ENCODE measurements around the gene MEF2A. TPM values are rescaled to one million over a fixed set of nuclear protein-coding genes. Genes with fewer than 3 reads are reported as not detected.
A peak's percentile ranks its signal among the peaks of the same experiment; 100 is the strongest.

The MEF2A gene
- total RNA-seq, 1 donor from 2014 or later = 11.1 TPM

DNA sequence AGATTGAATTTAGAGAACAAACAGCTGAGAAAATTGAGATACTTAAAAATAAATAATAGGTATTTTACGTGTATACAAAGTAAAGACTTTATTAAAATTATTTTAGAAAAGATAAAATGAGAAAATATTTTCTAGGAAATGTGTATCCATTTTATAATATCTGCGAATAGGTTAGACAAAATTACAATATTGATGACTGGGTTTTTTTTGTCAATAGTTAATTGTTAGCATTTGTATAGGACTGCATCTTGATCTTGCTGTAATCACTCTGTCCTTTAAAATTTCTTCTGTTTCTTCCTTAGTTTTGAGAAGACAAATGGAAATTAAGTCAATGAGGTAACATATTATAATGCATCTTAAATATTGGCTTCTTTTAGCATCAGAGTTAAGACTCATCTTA is 50.3 kb downstream of the MEF2A start:
- no peak for DNase-seq (ENCODE audit: low read depth)
- TF ChIP-seq CTCF (IDR thresholded peaks at IDR 0.05; ENCODE audit: insufficient read depth, low read length, severe bottlenecking) = no peak
- no peak for FAIRE-seq
- H3K27me3 ChIP-seq (ENCODE audit: control insufficient read depth, insufficient read depth, low read length) = no peaks in the 10 kb centered on the region
- no peak overlapping the region for H3K4me3 ChIP-seq (ENCODE audit: low read depth, low read length)
- no peaks in the 10 kb centered on the region for H3K36me3 ChIP-seq (ENCODE audit: control insufficient read depth, insufficient read depth, low read length)

- TF ChIP-seq CTCF (IDR thresholded peaks at IDR 0.05; ENCODE audit: insufficient read depth, low read length, severe bottlenecking) = no peak
- FAIRE-seq (no peak), DNase-seq (ENCODE audit: low read depth) (no peak)
- no peak overlapping the region for H3K4me3 ChIP-seq (ENCODE audit: low read depth, low read length)
- no peaks in the 10 kb centered on the region for H3K27me3 ChIP-seq (ENCODE audit: control insufficient read depth, insufficient read depth, low read length)
- no peaks in the 10 kb centered on the region for H3K36me3 ChIP-seq (ENCODE audit: control insufficient read depth, insufficient read depth, low read length)
Measured at GRCh38 chr15:99616773-99617342, 51.1 kb downstream of the MEF2A start.

DNA sequence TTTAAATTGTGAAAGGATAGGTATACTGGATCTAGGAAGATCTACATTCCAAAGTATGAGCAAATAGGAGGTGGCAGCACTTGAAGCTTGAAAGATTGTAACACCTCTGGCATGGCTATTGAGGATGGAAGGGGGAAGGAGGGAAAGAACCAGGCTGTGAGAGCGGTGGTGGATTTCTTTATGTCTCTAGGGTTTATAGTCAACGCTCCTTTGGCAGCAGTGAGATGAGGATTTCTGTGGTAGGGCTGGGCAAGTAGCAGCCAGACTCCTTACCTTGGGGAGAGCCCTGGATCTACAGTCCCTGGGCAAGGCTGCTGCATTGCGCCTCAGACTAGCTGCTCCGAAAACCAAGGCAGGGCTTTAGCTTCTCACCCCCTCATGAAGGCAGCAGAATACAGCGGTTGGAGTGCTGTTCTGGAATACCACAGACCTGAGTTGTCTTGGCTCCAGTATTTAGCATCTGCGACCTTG is 53.2 kb downstream of the MEF2A start:
- DNase-seq (ENCODE audit: low read depth) (peak; percentile 62), FAIRE-seq (no peak)
- Histone ChIP-seq H3K27me3 (ENCODE audit: control insufficient read depth, insufficient read depth, low read length) (no peaks in the 10 kb centered on the region), H3K36me3 (ENCODE audit: control insufficient read depth, insufficient read depth, low read length) (no peaks in the 10 kb centered on the region), H3K4me3 (ENCODE audit: low read depth, low read length) (no peak overlapping the region)
- no peak for TF ChIP-seq CTCF (IDR thresholded peaks at IDR 0.05; ENCODE audit: insufficient read depth, low read length, severe bottlenecking)

- no peak for FAIRE-seq
- Histone ChIP-seq H3K27me3 (ENCODE audit: control insufficient read depth, insufficient read depth, low read length) (no peaks in the 10 kb centered on the region), H3K36me3 (ENCODE audit: control insufficient read depth, insufficient read depth, low read length) (no peaks in the 10 kb centered on the region), H3K4me3 (ENCODE audit: low read depth, low read length) (no peak overlapping the region)
- no peak for DNase-seq (ENCODE audit: low read depth)
- no peak for TF ChIP-seq CTCF (IDR thresholded peaks at IDR 0.05; ENCODE audit: insufficient read depth, low read length, severe bottlenecking)
Measured at GRCh38 chr15:99619712-99620111, 53.9 kb downstream of the MEF2A start.

DNA sequence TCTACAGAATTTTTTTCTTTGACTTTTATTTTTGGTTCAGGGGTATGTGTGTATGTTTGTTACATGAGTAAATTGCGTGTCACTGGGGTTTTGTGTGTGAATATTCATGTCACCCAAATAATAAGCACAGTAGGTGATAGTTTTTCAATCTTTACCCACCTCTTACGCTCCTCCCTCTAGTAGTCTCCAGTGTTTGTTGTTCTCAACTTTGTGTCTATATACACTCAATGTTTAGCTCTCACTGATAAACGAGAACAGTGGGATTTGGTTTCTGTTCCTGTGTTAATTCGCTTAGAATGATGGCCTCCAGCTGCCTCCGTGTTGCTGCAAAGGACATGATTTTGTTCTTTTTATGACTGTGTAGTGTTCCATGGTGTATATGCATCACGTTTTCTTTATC is 54.4 kb downstream of the MEF2A start:
- Histone ChIP-seq H3K4me3 (ENCODE audit: low read depth, low read length) (no peak overlapping the region), H3K36me3 (ENCODE audit: control insufficient read depth, insufficient read depth, low read length) (no peaks in the 10 kb centered on the region), H3K27me3 (ENCODE audit: control insufficient read depth, insufficient read depth, low read length) (no peaks in the 10 kb centered on the region)
- no peak for TF ChIP-seq CTCF (IDR thresholded peaks at IDR 0.05; ENCODE audit: insufficient read depth, low read length, severe bottlenecking)
- no peak for FAIRE-seq
- no peak for DNase-seq (ENCODE audit: low read depth)

DNA sequence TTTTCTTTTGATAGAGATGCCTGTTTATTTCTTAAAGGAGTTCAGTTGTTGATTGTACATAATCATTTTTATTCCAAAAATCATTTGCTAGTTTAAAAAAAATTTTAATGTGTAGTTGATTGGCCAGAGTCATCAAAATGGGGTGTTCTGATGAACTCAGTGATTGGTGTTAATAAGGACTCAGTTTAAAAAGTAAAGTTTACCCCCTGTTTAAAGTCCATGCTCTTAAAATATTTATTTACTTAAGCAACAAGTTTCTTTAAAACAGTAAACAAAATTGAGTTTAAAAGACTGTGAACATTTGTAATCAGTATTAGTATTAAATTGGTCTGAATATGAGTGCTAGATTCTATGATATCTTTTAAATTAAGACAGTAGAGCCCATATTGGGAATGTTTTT is 56.0 kb downstream of the MEF2A start:
- Histone ChIP-seq H3K27me3 (ENCODE audit: control insufficient read depth, insufficient read depth, low read length) (no peaks in the 10 kb centered on the region), H3K4me3 (ENCODE audit: low read depth, low read length) (no peak overlapping the region), H3K36me3 (ENCODE audit: control insufficient read depth, insufficient read depth, low read length) (no peaks in the 10 kb centered on the region)
- no peak for FAIRE-seq
- DNase-seq (ENCODE audit: low read depth) = no peak
- no peak for TF ChIP-seq CTCF (IDR thresholded peaks at IDR 0.05; ENCODE audit: insufficient read depth, low read length, severe bottlenecking)
